DND-41 (cell line): Measurements from ENCODE around the gene CEP120.

Source experiments
- CTCF ChIP-seq: IDR thresholded peaks from 2 replicates; pipeline ENCODE4 v1.5.1; 2012; ENCODE audit warnings: borderline replicate concordance, low read length, moderate library complexity, mild to moderate bottlenecking; ENCODE audit not compliant: poor library complexity, severe bottlenecking; ENCODE audit errors: extremely low read depth
- EZH2 ChIP-seq: IDR thresholded peaks from 3 replicates; pipeline ENCODE4 v1.6.1; 2012; ENCODE audit warnings: borderline replicate concordance, low read depth, mild to moderate bottlenecking, moderate library complexity, low read length, inconsistent platforms; ENCODE audit not compliant: severe bottlenecking

DNA sequence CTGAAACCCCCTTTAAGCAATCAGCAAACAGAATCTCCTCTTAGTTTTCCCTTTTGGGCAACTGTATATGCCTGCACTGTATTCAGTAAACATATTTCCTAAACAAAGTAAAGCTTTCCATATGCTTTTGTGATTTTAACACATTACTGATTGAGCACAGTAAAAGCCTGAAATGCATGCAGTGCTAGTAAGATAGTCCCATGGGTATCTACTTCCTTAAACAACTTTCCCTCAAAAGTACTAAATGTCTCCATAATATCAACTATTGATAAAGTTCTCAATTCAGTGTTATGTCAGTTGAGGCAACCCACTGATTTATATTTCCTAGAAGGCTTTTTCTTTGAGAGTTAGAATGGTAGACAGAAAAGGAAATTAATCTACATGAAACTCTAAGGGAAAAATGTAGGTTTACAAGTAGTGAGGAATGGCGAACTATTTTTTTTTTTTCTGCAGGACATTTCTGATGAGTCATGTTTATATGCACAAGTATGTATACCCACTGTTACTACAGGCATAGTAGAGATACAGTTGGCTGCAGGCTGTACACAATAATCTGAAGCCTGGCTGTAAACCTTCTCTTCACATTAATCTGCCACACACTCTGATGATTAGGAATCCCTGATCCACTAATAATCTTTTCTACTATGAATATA lies 31.2 kb upstream of the CEP120 start:
- TF ChIP-seq EZH2, result no peak
- no peak for TF ChIP-seq CTCF
